Activated CD4-positive, CD25-positive, alpha-beta regulatory T cell treated with anti-CD3 and anti-CD28 coated beads, Interleukin-2, amount 50 U/mL, for 16 hours (primary cell): ENCODE measurements around the gene PSMC1.

Source experiments
- DNase-seq: peaks from one replicate; pipeline ENCODE4 v3.0.0-alpha.2; 2020; ENCODE audit warnings: low read depth, low spot score

PSMC1 gene

DNA sequence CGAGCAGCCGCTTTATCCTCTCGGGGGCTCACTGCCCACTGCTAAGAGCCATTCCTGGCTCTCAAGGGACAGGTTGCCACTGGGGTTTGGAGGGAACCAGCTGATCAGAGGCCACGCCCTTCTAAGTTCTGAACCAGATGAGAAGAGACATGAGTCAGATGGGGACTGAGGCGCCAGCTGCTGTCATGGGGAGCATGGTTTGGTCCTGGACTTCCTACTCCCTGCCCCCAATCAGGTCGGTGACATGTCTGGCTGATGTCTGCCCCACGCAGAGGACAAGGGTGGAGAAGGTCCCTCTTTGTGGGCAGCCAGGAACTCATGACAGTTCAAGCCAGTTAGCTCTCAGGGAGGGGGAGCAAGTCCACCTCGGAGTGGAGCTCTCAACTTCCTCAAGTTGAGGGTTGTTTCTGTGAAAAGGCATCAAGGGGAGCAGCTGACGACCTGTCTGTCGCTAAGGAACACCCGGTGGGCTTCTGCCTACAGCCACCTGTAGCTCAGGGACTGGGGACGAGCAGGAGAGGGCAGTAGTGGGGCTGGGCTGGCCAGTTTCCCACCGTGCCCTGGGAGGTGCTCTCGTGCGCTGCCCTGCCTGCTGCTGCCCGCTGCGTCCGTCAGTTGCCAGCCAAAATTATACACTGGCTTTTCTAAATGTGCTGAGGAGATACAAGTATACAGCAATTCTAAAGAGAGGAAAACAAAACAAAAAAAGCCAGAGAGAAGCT lies 20.5 kb downstream of the PSMC1 start:
- DNase-seq: no peak

DNA sequence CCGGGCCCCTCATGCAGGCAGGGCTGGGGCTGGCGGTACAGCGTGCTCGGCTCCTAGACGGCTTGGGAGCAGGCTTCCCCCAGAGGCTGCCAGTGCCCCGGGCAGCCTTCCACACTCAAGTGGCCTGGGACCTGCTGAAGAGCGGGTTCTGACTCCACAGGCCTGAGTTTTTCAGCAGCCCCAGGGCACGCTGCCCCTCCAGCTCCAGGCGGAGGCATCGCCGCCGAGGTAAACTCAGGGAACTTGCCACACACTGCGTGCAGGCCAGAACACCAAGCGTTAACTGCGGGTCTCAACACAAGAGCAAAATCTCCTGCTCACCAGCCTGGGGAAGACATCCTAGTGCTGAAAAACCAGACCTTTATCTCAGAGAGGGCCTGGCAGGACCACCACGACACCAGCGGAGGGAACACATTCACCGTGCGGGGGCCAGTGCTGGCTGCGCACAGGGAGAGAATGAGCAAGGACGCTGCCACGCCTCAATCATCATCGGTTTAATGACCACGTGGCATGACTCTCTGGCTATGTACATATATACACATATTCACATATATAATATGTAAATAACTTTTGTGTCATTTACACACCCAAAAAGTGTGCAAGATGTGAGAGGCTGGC lies 21.3 kb downstream of the PSMC1 start:
- DNase-seq: no peak

DNA sequence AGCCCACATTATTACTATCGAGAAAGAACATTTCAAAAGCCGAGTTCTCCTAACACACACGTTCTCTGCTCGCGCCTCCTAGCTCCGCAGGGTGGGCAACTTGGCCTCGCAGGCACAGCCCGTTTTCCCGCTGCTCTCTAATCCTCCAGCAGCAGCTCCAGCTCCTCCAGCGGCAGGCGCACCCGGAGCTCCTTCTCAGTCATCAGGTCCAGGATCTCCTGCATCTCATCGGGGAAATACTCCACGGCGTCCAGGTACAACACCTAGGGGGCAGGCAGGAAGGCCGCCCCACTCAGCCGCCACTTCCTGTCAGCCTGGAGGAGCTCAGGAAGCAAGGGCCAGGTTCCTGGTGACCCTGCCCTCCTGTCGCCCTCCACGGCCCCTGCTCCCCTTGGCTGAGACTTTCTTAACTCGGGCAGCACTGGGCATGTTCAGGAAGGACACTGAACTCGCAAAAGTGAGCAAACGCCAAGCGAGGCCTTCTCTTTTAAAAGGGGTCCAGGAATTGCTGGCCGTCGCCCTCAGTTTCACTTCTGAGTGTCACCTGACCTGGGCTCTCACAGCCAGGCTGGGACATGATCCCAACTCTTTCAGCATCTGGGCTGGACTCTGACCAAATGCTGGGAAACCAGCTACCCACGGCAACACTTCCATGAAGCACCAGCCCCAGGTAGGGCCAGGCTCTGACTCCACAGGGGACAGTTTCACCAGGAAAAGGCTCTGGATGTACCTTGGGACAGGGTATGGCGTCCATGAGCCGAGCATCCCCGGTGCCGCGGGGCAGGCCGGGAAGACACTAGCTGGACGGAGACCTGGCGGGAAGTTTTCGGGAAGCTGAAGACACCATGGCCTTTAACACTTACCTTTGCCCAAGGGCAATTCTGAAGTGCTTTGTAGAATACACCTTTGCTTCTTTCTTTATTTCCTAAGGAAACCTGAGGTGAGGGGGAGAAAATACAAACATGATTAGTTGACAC lies 22.1 kb downstream of the PSMC1 start:
- DNase-seq: no peak

DNA sequence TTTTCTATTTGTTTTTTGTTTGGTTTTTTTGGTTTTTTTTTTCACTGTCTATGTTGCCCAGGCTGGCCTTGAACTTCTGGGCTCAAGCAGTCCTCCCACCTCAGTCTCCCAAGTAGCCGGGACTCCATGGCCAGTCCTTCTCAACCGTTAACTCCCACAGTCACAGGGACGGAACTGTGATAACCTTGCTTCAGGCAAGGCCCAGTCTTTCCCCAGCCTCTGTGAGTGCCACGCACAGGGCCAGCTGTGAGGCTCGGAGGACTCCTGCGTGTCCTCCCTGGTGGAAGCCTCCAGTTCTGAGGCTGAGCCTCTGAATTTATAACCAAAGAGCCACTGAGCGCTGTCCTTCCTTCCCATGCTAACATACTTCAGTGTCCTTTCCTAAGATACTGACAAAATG lies 23.7 kb downstream of the PSMC1 start:
- no peak for DNase-seq

DNA sequence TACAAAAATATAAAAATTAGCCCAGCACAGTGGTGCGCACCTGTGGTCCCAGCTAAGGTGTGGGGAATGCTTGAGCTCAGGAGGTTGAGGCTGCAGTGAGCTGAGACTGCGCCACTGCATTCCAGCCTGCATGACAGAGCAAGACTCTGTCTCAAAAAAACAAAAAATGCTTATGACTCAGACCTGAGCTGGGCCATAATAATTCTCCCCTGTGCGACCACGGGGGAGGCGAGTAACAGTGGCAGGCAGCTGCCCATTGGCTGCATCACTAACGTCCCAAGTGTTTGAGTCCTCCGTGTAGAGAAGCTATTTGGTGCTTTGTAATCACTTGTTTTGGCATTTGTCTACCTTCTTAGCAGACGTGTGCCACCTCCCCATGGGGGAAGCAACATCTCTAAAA lies 24.9 kb downstream of the PSMC1 start:
- no peak for DNase-seq

DNA sequence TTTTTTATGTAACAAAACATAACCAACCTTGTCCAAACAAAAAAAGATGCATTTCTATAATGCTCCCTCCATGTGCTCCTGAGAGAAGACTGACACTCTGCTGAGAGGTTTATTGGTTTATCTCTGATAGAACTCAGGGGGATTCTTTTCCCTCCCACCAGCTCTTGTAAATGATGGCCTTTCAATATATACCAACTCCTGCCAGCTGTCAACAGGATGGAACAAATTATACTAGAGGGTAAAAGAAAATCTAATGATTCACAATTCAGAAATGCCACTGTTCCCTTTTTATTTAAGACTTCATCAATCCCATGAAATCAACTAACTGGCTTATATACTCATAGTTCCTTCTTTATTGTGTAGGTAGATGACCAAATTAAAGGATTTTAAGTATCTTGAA lies 25.4 kb downstream of the PSMC1 start:
- no peak for DNase-seq

DNA sequence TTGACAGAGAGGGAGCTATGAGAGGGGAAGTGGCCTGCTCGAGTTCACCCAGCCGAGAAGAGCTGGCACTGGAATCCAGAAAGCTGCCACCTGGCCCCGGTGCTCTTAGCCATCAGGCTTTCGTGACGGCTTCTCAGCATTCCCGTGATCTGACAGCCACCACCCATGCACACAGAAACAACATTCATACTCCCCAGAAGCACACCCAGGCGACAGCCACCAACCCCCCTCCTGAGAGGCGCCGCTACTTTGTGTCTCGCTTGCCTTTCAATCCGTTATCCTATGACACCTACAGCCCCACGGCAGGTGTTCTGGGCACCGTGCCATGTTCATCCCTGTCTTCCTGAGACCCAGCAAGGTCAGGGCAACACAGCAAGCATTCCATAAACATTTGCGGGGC lies 31.4 kb downstream of the PSMC1 start:
- DNase-seq: no peak

DNA sequence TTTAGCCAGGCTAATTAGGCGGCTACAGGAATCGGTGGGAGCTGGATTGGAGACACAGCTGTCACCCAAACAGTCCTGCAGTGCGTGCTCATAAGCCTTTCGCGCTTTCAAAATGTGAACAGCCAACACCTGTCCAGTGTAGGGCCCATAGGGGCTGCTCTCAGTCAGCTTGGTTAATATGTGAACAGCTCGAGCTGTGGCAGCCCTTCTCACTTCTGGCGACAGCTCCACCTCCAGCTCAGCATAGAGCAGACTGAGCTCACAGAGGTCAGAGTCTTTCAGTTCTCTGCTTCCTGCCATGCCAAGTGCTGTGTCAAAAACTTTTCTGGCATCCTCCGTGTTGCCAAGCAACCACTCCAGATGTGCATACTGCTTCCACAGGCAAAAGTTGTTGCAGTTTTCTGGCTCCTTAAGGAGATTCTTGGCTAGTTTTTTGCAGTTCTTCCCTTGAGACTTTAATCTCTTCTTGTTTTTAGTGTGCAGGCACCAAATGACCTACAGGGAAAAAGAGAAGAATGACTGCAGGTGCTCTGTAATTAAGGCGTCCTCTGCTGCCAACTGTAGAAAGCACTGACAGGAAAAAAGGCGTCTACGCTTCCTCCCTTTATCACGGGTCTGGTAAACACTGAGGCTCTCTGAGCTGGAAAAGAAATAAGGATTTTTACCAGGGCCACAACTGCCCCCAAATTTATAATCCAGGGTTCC lies 32.5 kb downstream of the PSMC1 start:
- DNase-seq: no peak

DNA sequence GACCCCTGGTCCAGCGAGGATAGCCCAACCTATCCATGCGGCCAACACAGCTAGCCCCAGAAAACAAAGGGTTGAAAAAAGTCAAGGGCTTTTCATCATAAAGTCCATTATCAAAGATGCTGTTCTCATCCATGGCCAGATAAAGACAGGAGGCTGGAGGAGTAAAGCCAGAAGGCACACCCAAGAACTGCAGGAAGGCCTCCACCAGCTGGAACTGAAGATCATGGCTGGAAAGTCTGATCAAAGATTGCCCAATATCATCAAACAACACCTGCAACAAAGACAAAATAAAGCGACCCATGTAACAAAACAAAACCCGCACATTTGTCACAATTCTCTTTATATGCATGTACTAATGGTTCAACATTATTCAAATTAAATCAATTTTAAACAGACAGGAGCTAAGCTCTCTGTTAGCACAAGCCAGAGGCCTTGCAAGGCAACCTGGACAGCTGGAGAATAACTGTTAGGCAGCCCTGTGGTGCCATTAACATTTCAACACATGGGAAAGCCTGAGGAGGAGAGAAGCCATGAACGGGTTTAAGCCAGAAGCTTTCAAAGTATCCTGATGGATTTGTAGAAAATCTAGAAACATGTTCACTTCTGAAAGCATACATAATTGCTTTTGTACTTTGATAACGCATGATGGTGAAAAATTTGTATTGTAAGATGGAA lies 34.1 kb downstream of the PSMC1 start:
- DNase-seq: no peak

DNA sequence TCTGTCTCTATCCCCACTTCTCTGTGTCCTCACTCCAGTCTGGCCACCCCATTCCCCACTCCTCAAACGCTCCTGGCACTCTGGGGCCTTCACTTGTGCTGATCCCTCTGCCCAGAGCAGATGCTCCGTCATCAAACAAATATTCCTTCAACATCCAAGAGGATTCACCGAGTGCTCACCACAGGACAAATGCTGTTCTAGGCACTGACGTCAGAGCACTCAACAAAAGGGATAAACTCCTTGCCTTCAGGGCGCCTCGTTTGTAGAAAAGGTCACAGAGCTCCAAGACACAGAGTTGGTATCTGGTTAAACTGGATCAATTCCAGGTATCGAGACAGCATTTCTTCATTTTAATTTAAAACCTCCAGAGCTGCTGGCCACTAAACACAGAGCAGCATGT lies 35.3 kb downstream of the PSMC1 start:
- DNase-seq: no peak

DNA sequence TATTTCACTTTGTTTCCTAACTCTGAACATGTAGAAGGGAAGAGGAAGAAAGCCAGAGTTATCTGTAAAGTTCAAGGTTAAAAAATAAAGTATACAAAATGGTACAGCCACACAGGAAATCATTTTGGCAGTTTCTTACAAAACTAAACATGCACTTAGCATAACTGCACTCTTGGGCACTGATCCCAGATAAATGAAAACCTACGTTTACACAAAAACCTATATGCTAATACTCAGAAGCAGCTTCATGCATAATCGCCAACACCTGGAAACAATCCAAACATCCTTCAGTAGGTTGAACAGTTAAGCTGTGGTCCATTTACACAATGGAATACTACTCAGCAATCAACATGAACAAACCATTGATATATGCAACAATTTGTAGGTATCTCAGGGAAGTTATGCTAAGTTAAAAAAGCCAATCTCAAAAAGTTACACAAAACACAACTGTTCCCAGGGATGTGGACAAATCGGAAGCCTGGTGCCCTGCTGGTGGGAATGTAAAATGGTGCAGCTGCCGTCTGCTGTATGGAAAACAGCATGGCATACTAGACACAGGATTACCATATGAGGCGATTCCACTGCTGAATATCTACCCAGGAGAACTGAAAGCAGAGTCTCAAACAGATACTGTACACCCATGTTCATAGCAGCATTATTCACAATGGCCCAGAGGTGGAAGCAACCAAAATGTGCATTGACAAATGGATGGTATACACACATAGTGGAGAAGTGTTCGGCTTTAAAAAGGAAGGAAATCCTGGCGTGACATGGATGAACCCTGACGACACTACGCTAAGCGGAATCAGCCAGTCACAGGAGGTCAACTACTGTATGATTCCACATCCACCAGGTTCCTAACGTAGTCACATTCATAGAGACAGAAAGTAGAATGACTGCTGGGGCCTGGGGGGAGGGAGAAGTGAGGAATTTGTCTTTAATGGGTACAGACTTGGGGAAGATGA lies 37.7 kb downstream of the PSMC1 start:
- no peak for DNase-seq

DNA sequence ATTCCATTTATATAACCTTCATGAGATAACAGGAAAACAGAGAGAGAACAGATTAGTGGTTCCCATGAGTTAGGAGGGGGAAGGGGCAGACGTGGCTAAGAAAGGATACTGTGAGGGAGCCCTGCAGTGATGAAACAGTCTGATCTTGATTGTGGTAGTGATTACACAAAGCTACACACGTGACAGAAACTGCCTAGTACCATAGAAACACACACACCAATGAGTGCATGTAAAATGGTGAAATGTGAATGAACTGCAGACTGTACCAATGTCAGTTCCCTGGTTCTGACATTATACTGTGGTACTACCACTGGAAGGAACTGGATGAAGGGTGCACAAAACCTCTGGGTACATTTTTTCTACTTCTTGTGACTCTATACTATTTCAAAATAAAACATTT lies 38.5 kb downstream of the PSMC1 start:
- no peak for DNase-seq

DNA sequence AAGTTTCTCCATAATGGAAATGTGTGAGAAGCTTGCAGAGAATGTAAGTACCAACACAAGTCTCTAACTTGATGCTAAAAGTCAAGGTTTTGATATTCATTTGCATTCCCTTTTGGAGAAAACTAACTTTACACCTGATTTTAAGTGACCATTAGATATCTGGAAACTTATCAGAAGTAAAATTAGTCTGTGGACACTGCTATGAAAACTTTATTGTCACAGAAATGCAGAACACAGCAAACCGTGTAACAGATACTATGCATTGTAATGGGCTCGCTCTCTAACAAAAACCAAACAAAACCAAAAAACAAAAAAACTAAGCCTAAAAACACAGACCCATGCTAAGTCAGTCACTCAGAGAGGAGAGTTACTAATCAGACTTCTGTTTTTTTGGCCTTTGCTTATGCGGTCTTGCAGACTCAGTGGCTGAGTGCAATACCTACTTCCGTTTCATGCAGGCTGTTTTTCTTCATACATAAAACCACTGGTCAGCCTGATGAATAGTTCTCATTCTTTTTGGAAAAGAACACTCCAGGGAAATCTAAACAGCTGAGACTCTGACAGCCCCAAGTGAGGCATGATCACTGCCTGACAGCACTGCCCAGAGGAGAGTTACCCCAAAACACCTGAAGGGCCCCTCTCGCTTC lies 39.6 kb downstream of the PSMC1 start:
- no peak for DNase-seq

DNA sequence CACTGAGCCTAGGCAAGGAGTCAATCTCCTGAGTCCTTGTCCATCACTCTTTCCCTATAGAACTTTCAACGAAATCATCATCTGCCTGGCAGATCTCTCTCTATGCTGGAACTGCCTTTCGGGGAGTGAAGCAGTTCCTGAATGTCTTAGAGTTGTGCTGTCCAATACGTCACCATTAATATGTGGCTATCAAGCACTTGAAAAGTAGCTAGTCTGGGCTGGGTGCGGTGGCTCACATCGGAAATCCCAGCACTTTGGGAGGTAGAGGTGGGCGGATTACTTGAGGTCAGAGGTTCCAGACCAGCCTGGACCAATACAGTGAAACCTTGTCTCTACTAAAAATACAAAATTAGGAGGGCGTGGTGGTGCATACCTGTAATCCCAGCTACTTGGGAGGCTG lies 40.3 kb downstream of the PSMC1 start:
- no peak for DNase-seq

DNA sequence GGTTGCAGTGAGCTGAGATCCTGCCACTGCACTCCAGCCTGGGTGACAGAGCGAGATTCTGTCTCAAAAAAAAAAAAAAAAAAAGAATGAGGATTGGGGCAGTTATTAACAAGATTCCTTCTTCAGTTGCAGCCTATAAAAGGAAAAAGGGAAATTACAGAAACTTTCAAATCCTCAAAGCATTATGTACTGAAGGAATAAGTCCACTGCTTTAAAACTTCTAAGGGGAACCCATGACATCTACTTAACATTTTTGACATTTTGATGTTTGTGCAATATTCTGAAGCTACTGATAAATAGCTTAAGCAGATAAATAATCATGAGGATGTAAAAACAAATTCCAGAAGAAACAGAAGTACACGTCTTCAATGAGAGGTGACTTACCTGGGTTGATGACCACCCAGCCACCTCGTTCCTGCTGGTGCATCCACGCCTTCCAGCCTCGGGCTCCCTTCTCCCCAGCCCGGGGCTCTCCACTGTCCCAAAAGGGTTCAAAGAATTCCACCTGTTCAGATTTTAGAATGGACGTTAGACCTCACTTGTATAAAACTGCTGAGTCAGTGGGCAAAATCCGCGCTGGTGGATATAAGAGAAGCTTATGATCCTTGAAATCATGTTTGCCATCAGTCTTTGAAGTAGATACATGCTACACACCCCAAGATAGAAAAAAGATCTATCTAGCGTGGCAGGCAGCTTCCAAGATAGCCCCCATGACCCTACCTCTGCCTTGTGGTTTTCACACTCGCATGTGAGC lies 41.7 kb downstream of the PSMC1 start:
- DNase-seq: no peak

DNA sequence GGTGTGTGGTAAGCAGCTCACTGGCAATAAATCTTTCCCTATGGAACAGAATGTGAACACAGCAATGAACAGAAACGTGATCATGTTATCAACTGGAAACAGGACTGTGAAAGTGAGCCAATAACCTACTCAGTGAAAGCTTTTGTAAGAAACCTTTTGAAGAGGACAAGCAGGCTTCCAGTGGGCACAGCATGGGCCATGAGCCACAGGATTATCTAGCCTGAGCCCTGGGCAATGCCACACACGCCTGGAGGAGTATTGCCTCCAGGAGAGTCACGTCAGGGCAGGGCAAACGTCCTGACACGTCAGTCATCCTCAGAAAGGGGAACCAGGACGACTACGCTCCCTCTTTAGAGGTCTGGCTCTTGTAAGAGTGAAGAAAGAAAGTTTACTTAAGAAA lies 43.1 kb downstream of the PSMC1 start:
- DNase-seq: no peak

DNA sequence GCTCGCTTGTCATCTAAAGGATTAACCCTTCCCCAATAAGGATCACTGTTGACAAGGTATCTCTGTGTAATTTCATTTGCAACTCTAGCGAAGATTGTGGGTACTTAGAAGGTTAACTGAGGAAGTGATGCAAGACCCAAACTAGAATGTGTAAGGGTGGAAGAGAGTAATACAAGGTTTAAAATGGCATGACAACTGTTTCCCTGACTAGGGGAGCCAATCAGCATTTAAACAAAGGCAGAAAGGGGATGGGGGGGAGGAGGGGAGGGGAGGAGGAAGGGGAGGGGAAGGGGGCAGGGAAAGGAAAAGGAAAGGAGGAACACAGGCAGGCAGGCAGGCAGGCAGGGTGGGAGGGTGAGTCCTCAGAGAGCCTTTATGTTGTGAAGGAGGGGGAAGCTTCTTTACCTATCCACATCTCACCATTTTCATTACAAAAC lies 44.3 kb downstream of the PSMC1 start:
- DNase-seq: no peak

DNA sequence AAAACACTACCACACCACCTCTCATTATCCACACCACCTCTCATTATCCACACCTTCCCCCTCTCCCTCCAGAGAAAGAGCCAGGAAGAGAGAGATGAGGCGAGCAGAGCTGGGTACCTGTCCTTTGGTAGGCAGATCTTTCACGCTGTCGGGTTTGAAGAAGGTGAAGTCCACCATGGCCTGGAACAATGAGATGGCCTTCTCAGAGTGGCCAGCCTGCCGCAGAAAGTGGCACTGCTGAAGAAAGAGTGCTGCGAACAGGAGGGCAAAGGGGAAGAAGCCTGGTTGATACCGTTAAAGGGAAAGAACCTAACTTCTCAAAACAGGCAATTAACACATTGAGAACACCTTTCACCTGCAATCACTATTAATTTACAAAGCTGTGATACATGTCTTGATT lies 44.8 kb downstream of the PSMC1 start:
- DNase-seq: no peak

DNA sequence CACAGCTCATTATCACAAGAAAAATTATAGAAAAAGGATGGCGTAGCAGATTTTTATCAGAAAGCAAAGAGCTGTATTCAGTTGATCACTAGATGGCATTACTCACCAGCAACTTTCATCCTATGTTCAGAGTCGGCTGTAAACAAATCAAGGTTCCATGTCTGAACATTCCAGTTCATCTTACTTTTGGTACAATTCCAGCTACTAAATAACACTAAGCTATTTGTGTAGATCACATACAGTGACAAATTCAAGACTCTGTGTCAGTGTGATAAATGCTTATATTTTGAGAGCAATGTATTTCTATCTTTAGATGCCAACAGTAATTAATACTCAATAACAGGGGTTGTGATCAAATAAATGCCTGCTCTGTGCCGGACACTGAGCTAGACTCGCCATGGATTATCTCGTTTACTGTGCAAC lies 45.3 kb downstream of the PSMC1 start:
- DNase-seq: no peak
